ENCODE measurements around the gene LYST.
"Not testable (repeated sequence)": the region's sequence is repeated elsewhere in the genome, so short reads cannot be mapped to it uniquely, and the experiment has no call there.

Gene LYST, protein sequence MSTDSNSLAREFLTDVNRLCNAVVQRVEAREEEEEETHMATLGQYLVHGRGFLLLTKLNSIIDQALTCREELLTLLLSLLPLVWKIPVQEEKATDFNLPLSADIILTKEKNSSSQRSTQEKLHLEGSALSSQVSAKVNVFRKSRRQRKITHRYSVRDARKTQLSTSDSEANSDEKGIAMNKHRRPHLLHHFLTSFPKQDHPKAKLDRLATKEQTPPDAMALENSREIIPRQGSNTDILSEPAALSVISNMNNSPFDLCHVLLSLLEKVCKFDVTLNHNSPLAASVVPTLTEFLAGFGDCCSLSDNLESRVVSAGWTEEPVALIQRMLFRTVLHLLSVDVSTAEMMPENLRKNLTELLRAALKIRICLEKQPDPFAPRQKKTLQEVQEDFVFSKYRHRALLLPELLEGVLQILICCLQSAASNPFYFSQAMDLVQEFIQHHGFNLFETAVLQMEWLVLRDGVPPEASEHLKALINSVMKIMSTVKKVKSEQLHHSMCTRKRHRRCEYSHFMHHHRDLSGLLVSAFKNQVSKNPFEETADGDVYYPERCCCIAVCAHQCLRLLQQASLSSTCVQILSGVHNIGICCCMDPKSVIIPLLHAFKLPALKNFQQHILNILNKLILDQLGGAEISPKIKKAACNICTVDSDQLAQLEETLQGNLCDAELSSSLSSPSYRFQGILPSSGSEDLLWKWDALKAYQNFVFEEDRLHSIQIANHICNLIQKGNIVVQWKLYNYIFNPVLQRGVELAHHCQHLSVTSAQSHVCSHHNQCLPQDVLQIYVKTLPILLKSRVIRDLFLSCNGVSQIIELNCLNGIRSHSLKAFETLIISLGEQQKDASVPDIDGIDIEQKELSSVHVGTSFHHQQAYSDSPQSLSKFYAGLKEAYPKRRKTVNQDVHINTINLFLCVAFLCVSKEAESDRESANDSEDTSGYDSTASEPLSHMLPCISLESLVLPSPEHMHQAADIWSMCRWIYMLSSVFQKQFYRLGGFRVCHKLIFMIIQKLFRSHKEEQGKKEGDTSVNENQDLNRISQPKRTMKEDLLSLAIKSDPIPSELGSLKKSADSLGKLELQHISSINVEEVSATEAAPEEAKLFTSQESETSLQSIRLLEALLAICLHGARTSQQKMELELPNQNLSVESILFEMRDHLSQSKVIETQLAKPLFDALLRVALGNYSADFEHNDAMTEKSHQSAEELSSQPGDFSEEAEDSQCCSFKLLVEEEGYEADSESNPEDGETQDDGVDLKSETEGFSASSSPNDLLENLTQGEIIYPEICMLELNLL (N-terminal part only)

DNA sequence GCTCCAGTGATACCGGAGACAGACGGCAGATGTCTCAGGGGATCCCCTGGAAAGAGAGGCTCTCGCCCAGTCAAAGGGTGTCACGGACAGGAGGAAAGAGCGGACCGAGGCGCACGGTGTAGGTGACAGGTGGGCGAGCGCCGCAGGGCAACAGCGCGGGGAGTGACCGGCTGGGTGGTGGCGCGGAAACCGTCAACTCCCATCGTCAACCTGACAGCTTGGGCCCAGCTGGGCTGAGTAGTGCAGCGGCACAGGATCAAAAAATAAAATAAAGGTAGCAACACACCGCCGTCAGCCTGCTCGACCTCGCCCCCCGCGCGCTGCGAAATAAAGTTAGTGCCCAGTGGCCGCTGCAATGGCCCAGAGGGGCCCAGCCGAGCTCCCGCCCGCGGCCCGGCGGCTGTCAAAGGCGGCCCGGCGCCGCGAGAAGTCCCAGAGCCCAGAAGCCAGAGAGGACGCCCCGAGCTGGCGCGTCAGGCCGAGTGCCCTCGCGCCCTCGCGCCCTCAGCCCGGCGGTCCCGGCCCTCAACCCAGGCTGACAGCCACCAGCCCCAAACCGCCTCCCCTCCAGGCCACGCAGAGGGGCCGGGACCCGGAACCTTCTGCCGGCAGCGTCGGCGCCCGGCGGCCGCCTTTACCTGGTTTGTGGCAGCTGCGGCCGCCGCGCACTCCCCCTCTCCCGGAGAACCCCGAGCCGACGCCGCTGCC, at the start of gene LYST:
TSS of gene LYST (minus strand) at position 702 of the 708 bp plus-strand sequence. CDS start 36,489 bp downstream, outside the sequence.
- peak; percentile 42 to 63 for DNase-seq

DNA sequence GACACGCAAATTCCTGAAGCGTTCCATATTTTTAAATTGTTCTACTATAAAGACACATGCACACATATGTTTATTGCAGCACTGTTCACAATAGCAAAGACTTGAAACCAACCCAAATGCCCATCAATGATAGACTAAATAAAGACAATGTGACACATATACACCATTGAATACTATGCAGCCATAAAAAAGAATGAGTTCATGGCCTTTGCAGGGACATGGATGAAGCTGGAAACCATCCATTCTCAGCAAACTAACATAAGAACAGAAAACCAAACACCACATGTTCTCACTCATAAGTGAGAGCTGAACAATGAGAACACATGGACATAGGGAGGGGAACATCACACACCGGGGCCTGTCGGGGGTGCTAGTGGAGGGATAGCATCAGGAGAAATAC, 48.8 kb upstream of the LYST start:
- not testable (repeated sequence) for DNase-seq

DNA sequence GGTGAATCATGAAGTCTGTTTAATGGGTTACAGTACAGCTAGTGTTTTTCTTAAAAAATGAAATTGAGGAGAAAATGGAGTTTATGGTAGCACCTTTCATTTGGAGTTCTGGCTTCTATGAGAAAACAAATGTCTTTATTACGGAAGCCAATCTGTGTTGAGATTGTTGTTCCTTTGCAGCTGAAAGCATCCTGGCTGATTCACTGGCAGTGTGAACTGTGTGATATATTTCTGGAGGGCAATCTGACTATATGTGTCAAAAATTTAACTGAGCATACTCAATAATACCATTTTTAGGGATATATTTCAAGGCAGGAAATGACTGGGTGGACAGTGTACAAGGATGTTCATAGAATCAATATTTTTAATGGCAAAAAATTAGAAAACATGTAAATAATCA, 46.6 kb upstream of the LYST start:
- no peak for DNase-seq

DNA sequence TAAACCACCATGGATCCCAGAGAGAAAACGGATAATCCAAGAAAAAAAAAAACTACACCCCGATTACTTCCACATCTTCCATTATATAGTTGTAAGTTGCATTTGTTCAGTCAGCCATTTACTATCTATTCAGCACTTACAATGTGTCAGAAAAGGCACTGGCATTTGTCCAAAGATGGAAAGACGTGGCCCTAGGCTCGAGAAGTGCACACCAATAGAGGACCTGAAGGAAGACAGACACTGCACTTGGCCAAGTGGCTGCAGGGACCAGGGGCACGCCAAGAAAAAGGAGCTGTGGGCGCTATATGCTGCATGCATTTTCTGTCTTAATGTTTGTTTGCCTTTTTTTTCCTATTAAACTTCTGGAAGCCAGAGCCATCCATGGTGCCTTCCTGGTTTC, 45.2 kb upstream of the LYST start:
- no peak for DNase-seq

DNA sequence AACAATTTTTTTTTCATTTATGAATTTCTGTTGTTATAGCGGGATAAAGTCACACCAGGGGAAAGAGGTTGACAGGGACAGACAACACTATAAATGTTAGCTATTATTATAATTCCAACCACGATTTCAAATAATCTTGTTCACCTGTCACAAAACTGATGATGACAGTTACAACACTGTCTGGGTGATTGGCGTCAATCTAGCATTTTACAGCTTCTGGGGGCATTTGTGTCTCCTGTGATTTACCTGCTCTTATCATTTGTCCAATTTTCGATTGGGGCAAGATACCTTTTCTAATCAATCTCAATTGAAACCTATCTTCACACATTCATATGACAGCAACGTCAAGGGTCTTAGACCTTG, 44.6 kb upstream of the LYST start:
- DNase-seq = no peak

DNA sequence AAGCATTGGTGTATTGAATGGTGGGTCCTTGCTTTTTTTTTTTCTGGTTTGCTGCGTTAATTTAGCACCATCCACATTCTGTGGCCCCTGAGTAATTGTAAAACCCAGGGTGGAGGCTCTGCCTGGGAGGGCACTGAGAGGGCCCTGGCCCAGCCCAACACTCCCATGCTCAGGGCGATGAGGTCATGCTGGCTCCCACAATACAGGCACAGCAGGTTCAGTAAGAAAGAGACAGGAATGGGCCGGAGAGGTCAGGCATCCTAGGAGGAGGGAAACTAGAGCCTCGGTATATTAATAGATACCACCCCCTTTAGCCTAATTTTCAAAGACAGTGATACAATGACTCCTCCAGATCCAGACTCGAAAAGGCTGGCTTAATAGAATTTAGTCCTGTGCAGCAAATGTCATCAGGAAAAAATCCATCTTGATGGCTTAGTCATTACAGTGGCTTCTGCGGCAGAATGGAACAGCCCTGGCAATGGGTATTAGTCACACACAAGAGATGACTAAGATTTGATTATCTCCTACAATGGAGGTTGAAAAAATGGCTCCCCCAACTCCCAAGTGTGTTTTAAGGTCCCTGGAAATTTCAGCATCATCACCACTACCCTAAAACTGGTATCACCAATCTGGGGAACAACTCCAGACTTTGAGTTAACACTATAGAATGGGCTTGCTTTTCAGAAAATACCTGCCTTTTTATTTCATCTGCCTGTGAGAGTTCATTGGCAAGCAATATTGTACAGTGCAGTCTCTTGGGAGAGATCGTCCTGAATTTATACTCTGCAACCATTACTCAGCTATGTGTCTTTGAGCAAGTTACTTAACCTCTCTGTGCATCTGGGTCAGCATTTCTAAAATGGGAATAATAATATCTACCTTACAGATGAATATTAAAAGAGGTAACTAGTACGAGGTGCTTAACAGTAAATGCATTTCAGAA, 43.9 kb upstream of the LYST start:
- DNase-seq = no peak

DNA sequence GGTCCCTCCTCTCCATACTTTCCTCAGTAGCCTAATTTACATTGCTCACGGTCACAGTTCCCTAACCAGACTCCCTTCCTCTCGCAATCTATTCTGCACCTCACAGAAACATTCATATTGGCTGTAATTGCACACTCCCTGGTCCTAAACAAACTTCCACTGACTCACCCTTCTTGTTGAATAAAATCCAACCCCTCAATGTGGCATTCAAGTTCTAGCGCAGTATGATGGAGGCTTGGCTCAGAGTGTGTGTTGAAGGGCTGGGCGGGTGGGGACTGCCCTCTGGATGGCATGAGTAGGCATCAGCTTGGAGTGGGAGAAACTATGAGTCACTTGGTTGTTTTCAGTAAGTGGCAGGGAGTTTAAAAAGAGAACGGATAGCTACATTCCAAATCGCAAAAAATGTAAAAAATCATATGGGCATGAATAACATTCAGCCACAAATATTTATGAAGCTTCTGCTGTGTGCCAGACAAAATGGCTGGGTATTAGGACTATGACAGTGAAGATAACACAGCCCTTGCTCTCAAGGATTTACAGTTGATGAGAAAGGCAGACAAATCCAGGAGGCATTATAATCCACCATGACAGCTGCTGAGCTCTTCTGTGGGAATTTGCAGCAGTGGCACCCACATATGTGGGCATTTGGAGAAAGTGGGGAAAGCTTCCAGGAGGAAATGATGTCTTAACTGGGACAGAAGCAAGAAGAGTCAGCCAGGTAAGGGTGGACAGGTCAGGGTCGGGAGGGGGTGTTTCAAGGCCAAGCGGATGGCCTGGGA, 42.2 kb upstream of the LYST start:
- DNase-seq = no peak

DNA sequence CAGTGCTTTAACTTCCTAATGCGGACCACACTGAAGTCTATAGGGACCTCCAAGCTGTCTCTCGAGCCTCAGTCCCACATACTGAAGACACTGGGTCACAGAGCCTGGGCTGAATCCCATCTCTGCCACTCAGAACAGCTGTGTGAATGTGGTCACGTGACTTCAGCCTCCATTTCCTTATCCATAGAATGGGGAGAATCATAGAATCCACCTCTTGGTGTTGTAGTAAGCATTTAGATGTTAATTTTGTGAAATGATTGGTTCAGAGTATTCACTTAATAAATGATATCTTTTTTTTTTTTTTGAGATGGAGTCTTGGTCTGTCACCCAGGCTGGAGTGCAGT, 41.2 kb upstream of the LYST start:
- no peak for DNase-seq

DNA sequence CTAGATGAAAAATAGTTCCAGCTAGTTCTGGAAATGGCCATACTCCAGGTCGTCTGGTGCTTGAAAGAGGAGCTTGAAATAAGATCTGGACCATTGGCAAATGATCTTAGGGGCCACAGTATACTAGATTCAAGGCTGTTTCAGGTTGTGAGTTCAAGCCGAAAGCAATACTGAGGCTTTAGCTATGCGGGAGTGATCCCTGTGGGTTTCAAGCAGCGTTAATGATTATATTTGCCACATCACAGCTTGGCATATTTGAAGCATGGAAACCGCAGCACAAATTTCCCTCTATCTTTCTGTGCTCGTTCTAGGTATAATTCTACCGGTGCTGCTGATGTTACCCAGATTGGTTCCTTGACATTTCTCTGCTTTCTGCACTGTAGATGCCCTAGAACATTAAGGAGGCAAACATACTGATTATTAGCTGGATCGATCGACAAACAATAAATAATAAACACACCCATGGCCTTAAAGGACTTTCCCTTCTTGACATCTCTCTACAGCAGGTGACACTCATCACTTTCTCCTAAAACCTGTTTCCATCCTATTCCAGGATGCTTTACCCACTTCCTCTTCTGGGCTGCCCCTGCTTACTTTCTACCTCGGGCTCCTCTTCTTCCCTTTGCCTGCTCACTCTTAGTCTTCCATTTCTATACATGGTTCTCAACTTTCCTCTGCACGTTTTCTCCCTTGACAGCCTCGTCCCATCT, 40.6 kb upstream of the LYST start:
- no peak for DNase-seq

DNA sequence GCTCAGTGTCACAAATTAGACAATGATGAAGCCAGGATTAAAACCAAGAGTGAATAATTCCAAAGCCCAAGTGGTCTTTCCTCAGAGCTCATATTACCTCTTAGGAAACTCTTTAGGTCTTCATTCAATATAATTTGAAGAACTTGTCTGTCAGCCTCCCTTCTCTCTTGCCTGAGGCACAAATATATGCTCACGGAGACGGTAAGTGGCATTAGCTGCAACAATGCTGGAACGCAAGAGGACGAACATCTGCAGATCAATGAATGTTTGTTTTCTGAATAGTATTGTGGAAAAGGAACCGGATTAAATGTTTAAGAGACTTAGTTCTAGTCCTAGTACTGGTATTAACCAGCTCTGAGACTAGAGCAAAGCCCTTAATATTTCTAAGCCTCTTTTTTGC, 39.7 kb upstream of the LYST start:
- DNase-seq = no peak

DNA sequence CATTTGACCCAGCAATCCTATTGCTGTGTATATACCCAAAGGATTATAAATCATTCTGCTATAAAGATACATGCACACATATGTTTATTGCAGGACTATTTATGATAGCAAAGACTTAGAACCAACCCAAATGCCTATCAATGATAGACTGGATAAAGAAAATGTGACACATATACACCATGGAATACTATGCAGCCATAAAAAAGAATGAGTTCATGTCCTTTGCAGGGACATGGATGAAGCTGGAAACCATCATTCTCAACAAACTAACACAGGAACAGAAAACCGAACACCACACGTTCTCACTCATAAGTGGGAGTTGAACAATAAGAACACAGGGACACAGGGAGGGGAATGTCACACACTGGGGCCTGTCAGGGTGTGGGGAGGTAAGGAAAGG, 37.1 kb upstream of the LYST start:
- not testable (repeated sequence) for DNase-seq

DNA sequence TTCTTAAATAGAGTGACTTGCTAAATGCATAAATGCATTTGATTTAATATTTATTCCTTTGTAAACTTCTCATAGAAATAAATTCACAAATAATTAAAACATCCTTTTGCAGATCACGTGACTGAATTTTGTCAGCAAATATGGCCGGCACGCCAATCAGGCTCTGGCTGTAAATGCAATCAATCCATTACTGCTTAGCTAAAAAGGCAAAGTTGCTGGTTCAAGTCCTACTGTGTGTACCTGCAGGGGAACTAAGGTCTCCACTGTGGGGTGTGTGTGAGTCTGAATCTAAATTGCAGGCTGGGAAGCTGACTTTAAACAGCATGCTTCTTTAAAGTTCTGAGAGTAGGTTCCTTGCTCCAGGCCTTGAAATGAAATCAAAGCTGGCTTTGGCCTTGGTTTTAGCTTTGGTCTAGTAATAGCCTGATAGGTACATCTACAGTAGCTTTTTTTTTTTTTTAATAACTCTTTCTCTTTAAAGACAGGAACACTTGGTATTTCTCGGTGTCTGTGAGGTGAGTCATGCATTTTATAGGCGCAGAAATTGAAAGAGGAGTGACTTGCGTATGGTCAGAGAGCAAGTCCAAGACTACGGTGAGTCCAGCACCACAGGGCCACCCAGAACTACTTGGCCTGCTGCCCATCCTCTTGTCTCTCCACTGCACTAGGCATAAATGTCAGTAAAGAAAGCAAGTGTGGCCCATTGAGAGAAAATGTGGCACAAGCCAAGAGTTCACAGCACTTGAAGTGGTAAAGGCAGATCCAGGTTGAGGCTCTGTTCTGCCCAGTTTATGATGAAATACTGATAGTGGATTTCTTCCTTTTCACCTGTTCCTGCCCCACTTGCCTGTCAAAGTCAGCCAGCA, 36.2 kb upstream of the LYST start:
- DNase-seq = no peak

DNA sequence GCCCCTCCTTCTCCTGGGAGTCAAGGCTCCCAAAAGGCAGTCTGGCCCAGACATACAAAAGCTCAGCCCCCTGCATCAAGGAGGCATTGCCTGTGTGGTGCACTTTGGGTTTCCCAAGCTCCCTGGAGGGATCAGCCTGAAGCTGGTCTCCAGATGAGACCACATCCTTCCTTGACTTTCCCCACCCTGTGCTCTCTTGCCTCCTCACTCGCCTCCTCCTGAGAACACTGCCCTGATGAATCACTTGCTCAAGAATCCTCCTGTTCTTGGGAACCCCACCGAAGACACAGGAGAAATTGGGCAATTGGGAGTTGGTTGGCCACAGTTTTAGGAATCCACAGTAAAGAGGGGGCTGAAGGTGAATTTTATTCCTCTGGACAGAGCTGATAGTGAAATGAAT, 34.8 kb upstream of the LYST start:
- DNase-seq = no peak

DNA sequence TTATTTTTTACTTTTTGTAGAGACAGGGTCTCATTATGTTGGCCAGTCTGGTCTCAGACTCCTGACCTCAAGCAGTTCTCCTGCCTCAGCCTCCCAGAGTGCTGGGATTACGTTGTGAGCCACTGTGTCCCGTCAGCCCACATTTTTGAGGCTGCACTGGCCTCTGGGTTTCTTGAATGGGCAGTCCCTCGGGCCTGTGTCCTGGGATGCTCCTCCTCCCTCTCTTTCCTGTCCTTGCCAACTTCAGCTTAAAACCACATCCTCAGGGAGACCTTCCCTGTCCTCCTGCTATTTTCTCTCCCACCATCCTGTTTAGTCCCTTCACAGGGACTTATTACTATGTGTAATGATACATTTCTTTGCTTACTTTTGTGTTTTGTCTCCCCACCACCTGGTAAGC, 31.4 kb upstream of the LYST start:
- DNase-seq = no peak

DNA sequence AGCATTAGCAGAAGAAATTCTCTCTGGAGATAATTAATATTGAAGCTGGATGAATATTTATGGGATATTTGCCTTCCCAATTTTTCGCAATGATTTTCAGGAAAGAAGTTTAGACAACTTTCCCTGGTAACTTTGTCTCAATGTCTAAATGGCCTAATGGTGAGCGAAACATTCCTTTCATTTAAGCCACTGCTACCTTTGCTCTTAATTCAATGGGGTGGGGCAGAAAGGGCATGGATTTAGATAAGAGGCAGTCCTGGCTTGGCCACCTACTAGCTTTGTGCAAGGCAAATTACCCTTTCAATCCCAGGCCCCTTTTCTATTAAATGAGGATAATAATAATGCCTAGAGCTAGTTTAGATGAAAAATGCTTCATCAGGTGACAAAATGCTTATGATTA, 27.1 kb upstream of the LYST start:
- DNase-seq = no peak

DNA sequence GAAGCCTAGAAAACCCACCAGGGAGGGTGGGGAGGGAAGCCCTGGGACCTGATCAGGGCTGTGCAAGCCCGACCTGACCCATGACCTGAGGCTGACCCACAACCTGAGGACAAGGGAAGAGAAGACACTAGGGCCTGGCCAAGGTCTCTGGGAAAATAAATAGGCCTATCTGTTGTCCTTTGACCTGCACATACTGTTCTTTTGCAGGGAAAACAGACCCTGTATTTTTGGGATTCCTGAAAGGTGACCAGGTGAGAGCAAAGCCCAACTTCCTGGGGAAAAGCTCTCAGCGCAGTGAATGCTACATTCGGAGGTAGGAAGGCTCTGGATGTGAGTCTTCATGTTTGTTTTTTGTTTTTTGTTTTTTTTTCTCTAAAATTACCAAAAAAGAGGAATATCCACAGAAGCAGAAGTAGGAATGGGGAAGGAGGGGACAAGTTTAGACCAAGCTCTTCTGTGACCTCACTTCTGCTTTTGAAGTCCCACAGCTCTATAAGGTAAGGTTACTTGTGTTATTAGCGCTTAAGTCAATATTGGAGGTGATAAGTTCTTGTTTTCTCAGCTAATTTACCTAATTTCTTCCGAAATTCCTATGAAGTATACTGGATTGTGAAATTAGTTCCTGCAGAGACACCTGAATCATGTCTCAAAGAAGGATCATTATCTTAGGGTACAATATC, 26.2 kb upstream of the LYST start:
- no peak for DNase-seq

DNA sequence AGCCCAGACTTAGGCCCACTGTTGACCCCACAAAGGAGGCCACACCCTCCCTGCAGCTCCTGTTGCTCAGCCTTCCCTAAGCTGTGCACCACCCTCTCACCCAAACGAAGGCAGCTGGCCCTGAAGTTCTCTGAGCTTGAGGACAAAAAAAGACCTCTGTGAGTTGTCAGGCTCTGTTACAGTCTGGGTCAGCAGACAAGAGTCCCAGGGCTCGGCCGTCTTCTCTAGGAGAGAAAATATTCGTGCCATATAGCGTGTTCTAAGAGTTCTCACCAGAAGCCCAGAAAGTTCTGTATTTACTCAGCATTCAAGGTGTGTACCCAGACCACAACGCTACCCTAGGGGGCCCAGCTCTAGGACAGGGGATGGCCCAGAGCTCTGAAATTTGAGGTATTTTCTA, 25.5 kb upstream of the LYST start:
- no peak for DNase-seq

DNA sequence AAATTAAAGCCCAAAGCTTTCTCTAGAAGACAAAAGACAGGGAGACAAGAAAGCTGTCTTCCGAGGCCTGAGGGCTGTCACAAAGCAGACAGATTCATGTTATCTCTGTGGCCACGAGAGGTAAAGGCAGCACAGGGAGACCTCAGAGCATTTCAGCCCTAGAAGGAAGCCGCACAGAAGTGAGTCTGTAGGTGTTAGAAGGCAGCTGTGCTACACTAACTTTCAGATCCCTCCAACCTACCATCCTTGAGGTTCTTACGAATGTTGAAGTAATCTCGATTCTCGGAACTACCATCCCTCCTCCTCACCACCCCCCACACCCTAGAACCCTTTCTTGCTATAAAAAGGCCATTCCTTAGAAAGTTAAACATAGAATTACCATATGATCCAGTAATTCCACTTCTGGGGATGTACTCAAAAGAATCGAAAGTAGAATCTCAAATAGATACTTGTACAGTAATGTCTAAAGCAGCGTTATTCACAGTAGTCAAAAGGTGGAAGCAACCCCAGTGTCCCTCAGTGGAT, 21.5 kb upstream of the LYST start:
- DNase-seq = no peak
